GM12872 (cell line): ENCODE measurements around the gene UBE4B.

Source experiments
- TF ChIP-seq, protein P1 (sequence below): IDR thresholded peaks from 3 replicates; pipeline ENCODE4 v1.5.1; 2011; ENCODE audit warnings: low read depth, mild to moderate bottlenecking, low read length, moderate library complexity; ENCODE audit not compliant: insufficient read depth

Gene UBE4B

GRCh38 chr1:10117132-10117531, 84.4 kb downstream of the UBE4B start:
- TF ChIP-seq, protein P1, sequence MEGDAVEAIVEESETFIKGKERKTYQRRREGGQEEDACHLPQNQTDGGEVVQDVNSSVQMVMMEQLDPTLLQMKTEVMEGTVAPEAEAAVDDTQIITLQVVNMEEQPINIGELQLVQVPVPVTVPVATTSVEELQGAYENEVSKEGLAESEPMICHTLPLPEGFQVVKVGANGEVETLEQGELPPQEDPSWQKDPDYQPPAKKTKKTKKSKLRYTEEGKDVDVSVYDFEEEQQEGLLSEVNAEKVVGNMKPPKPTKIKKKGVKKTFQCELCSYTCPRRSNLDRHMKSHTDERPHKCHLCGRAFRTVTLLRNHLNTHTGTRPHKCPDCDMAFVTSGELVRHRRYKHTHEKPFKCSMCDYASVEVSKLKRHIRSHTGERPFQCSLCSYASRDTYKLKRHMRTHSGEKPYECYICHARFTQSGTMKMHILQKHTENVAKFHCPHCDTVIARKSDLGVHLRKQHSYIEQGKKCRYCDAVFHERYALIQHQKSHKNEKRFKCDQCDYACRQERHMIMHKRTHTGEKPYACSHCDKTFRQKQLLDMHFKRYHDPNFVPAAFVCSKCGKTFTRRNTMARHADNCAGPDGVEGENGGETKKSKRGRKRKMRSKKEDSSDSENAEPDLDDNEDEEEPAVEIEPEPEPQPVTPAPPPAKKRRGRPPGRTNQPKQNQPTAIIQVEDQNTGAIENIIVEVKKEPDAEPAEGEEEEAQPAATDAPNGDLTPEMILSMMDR = no peak

DNA sequence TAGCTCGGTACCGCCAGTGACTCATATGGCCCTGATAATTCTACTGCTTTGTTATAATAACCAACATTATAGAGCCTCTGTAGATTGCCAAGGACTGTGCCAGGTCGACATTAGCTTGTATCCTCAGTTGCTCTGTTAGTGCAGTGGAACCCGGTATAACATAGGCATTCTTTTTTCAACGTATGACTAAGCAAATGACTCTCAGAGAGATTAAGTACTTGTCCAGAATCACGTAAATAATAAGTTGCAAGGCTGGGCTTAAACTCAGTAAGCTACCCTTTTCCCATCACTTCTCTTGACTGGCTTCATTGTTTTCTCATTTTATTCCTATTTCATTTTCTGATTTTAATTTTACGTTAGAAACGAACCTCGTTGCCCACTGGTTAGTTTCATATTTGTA, 85.1 kb downstream of the UBE4B start:
- TF ChIP-seq, protein P1 = no peak

GRCh38 chr1:10121688-10122087, 88.9 kb downstream of the UBE4B start:
- TF ChIP-seq, protein P1 = no peak

- TF ChIP-seq, protein P1 = no peak
Measured at GRCh38 chr1:10122926-10123325, 90.2 kb downstream of the UBE4B start.

DNA sequence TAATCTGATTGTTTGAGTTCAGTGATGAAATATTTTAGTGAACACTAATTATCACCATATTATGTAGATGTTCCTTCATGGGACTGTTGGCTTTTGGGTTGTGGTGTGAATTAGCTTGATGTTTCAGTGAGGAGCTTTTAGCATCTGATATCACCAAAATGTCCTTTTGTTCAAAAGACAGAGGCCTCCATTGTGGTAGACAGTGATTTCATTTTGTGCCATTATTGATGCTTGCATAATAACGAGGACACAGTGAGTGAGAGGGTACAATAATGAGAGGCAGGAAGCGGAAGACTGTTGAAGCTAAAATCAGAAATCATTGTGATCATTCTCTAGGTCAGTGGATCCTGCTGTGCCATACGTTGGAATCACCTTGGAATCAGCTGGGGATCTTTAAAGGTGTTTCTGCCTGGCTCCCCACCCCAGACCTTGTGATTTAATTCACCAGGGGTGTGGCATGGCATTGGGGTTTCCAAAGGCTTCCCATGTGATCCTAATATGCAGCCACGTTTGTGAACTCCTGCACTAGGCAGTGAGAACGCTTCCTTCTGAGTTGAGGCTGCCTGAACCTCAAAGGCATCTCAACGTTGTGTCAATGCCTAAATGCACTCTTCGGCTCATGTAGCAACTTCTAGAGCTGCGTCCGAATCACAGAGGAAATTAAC, 95.5 kb downstream of the UBE4B start:
- TF ChIP-seq, protein P1 = no peak

DNA sequence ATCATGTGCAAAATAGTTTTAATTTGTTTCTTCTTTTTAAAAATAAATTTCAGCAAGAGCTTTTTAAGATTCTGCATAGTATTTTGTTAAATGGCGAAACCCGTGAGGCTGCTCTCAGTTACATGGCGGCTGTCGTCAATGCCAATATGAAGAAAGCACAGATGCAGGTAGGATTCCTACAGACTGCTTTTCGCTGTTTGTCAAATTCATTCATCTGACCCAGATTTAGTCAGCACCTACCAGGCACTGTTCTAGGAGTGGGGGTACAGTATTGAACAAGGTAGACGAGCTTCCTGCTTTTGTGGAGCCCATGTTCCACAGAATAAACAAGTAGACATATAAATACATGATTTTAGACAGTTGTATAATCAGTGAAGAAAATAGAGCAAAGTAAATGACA, 99.6 kb downstream of the UBE4B start:
- TF ChIP-seq, protein P1 = no peak

GRCh38 chr1:10132852-10133251, 100.1 kb downstream of the UBE4B start:
- TF ChIP-seq, protein P1 = no peak
